Panc1 (cell line): ENCODE results near the gene TMEM161B. TPM values are rescaled to one million over a fixed set of nuclear protein-coding genes. Genes with fewer than 3 reads are reported as not detected.

ENCODE experiments used
- ATAC-seq: fragments of 200-7000 bp; cut with Tn5 transposase; 2 replicates; pipeline ENCODE4 v1.9.1; 2020; ENCODE audit warnings: mild to moderate bottlenecking, moderate library complexity
- BruUV-seq: library from RNA; stranded (reverse); fragments of 400-500 nt; replicated peaks from 2 replicates; lab custom pipeline; 2021; lab: Mats Ljungman, UMichigan
- CTCF ChIA-PET: fragments of 300-600 bp; sonication (Branson Sonifier 250); formaldehyde crosslinking; loops from one replicate; lab custom pipeline; 2022; ENCODE audit warnings: antibody characterized with exemption; lab: Charles Lee
- POLR2A ChIA-PET: fragments of 300-600 bp; sonication (Branson Sonifier 250); formaldehyde crosslinking; loops from one replicate; lab custom pipeline; 2022; ENCODE audit warnings: antibody characterized with exemption; lab: Charles Lee
- DNase-seq: peaks from one replicate; pipeline ENCODE4 v3.0.0-alpha.2; 2010; ENCODE audit warnings: low read depth, low spot score
- H3K27ac ChIP-seq: 2 replicates; pipeline ENCODE4 v1.5.1; 2011; ENCODE audit warnings: mild to moderate bottlenecking, low read length, inconsistent platforms
- H3K27me3 ChIP-seq: fragments of 200-500 bp; sonication (Bioruptor generic); 2 replicates; pipeline ENCODE4 v1.6.0; 2014; ENCODE audit warnings: low read length, inconsistent platforms; ENCODE audit not compliant: control insufficient read depth, insufficient read depth
- H3K36me3 ChIP-seq: fragments of 200-500 bp; sonication (Bioruptor generic); 2 replicates; pipeline ENCODE4 v1.5.1; 2014; ENCODE audit warnings: inconsistent platforms, mild to moderate bottlenecking, low read length, moderate library complexity; ENCODE audit not compliant: control insufficient read depth, insufficient read depth
- H3K4me1 ChIP-seq: 2 replicates; pipeline ENCODE4 v1.5.1; 2011; ENCODE audit warnings: inconsistent platforms, mild to moderate bottlenecking, low read length, moderate library complexity; ENCODE audit not compliant: control insufficient read depth, insufficient read depth
- H3K4me3 ChIP-seq, 2 experiments: 2 replicates each; pipeline ENCODE4 v1.5.1; 2011 to 2012; ENCODE audit warnings: low read depth in 2 of 2, low read length in 2 of 2, mild to moderate bottlenecking in 2 of 2, inconsistent platforms in 1 of 2, moderate library complexity in 1 of 2
- H3K9me3 ChIP-seq: fragments of 200-500 bp; sonication (Bioruptor generic); 2 replicates; pipeline ENCODE4 v1.5.1; 2014; ENCODE audit warnings: low read depth, mild to moderate bottlenecking, inconsistent platforms, low read length, moderate library complexity; ENCODE audit not compliant: control insufficient read depth, insufficient read depth
- CTCF ChIP-seq: fragments of 450-650 bp; IDR thresholded peaks from 2 replicates; pipeline ENCODE4 v1.5.1; 2017; ENCODE audit warnings: mild to moderate bottlenecking
- POLR2AphosphoS5 ChIP-seq: IDR thresholded peaks from 2 replicates; pipeline ENCODE4 v1.6.1; 2012; ENCODE audit warnings: mild to moderate bottlenecking, low read depth, low read length, moderate library complexity
- REST ChIP-seq, 2 experiments: IDR thresholded peaks; 2 replicates each; pipeline ENCODE4 v1.6.1; 2011 to 2012; ENCODE audit warnings: low read depth in 2 of 2, control low read depth in 1 of 2, low read length in 1 of 2, mild to moderate bottlenecking in 1 of 2, moderate library complexity in 1 of 2; ENCODE audit not compliant: insufficient read depth in 1 of 2
- SIN3A ChIP-seq: IDR thresholded peaks from 2 replicates; pipeline ENCODE4 v1.6.1; 2012; ENCODE audit warnings: low read depth, mild to moderate bottlenecking, low read length, moderate library complexity, borderline replicate concordance; ENCODE audit not compliant: insufficient read depth
- TCF7L2 ChIP-seq: IDR thresholded peaks from 2 replicates; pipeline ENCODE4 v1.6.1; 2011; ENCODE audit warnings: mild to moderate bottlenecking, low read depth, low read length, inconsistent platforms
- in situ Hi-C: cut with HindIII; loops from 2 replicates; pipeline ENCODE4 v1.10.0; 2016; ENCODE audit warnings: low sequenced_read_pairs, low pct_unique_long_range_greater_than_20kb
- intact Hi-C: fragments of 100-400 bp; cut with micrococcal nuclease; formaldehyde crosslinking; loops from one replicate; pipeline ENCODE4 v1.10.0; 2022; ENCODE audit not compliant: unreplicated experiment
- total RNA-seq: library from RNA; stranded (reverse); gene quantifications from one replicate; pipeline ENCODE4 v1.2.1, GENCODE V29; 2021; ENCODE audit not compliant: unreplicated experiment

TMEM161B gene
- total RNA-seq, 1 experiment from 2014 or later = 16.3 TPM

GRCh38 chr5:88235828-88236227 is 32.8 kb downstream of the TMEM161B start:
- Histone ChIP-seq H3K4me1 (no peaks in the 10 kb centered on the region), H3K27me3 (no peaks in the 10 kb centered on the region), H3K9me3 (no peaks in the 10 kb centered on the region), H3K4me3 (no peak overlapping the region), H3K27ac (no peak overlapping the region), H3K36me3 (no peaks in the 10 kb centered on the region; the same call in 1 of the 2 replicates)
- TF ChIP-seq SIN3A (no peak), POLR2AphosphoS5 (no peak), REST (IDR thresholded peaks at IDR 0.05; ENCODE audit: insufficient read depth in 1 of 2, low read depth in 2 of 2, low read length in 1 of 2) (no peak), TCF7L2 (no peak), CTCF (no peak)
- BruUV-seq = no TSS peak
- intact Hi-C loops (no loop called here), in situ Hi-C loops (no loop called here)
- POLR2A ChIA-PET = no interaction called here
- ATAC-seq (no peak), DNase-seq (no peak)
- CTCF ChIA-PET = no interaction called here

- POLR2A ChIA-PET = no interaction called here
- Histone ChIP-seq H3K36me3 (no peaks in the 10 kb centered on the region; the same call in 1 of the 2 replicates), H3K27ac (no peak overlapping the region), H3K4me3 (no peak overlapping the region), H3K4me1 (no peaks in the 10 kb centered on the region), H3K27me3 (no peaks in the 10 kb centered on the region), H3K9me3 (no peaks in the 10 kb centered on the region)
- intact Hi-C loops (no loop called here), in situ Hi-C loops (no loop called here)
- no TSS peak for BruUV-seq
- CTCF ChIA-PET = no interaction called here
- ATAC-seq (no peak), DNase-seq (no peak)
- TF ChIP-seq TCF7L2 (no peak), REST (IDR thresholded peaks at IDR 0.05; ENCODE audit: insufficient read depth in 1 of 2, low read depth in 2 of 2, low read length in 1 of 2) (no peak), SIN3A (no peak), CTCF (no peak), POLR2AphosphoS5 (no peak)
Measured at GRCh38 chr5:88235346-88235745, 33.3 kb downstream of the TMEM161B start.
